Subcutaneous abdominal adipose tissue (tissue), 5 donors: ENCODE data around the gene DLGAP5.

ENCODE experiments used
- H3K27ac ChIP-seq: one replicate; pipeline ENCODE4 v1.7.0; 2013; ENCODE audit warnings: low read depth, mild to moderate bottlenecking, inconsistent platforms, low read length, moderate library complexity
- H3K27me3 ChIP-seq, 5 donors: one replicate each; pipeline ENCODE4 v1.7.0; 2013; ENCODE audit warnings: low read length in 5 of 5, inconsistent platforms in 1 of 5; ENCODE audit not compliant: control insufficient read depth in 5 of 5, insufficient read depth in 4 of 5
- H3K36me3 ChIP-seq, 5 donors: one replicate each; pipeline ENCODE4 v1.7.0; 2013; ENCODE audit warnings: low read length in 5 of 5; ENCODE audit not compliant: control insufficient read depth in 5 of 5, insufficient read depth in 5 of 5
- H3K4me1 ChIP-seq, 5 donors: one replicate each; pipeline ENCODE4 v1.7.0; 2013; ENCODE audit warnings: low read length in 5 of 5, mild to moderate bottlenecking in 3 of 5, moderate library complexity in 1 of 5; ENCODE audit not compliant: control insufficient read depth in 5 of 5, insufficient read depth in 5 of 5
- H3K4me3 ChIP-seq, 5 donors: one replicate each; pipeline ENCODE4 v1.7.0; 2013; ENCODE audit warnings: low read length in 5 of 5, low read depth in 1 of 5
- H3K9ac ChIP-seq, 5 donors: one replicate each; pipeline ENCODE4 v1.7.0; 2013; ENCODE audit warnings: low read length in 5 of 5, mild to moderate bottlenecking in 4 of 5, moderate library complexity in 3 of 5
- H3K9me3 ChIP-seq, 5 donors: one replicate each; pipeline ENCODE4 v1.7.0; 2013; ENCODE audit warnings: low read length in 5 of 5; ENCODE audit not compliant: control insufficient read depth in 5 of 5
- donor health status: healthy.
- donor health status: healthy.
- donor health status: healthy.
- donor health status: healthy.
- donor health status: healthy.

Gene DLGAP5

GRCh38 chr14:55220230-55220629 lies 28.8 kb upstream of the DLGAP5 start:
- no peak overlapping the region for H3K27ac ChIP-seq
- no peaks in the 10 kb centered on the region for H3K27me3 ChIP-seq
- H3K4me1 ChIP-seq, result no peaks in the 10 kb centered on the region
- H3K9me3 ChIP-seq, result no peaks in the 10 kb centered on the region
- no peak overlapping the region for H3K4me3 ChIP-seq
- H3K36me3 ChIP-seq, result no peaks in the 10 kb centered on the region
- no peak overlapping the region for H3K9ac ChIP-seq

- H3K9me3 ChIP-seq, result no peaks in the 10 kb centered on the region
- no peak overlapping the region for H3K9ac ChIP-seq
- H3K27me3 ChIP-seq, result no peaks in the 10 kb centered on the region
- no peaks in the 10 kb centered on the region for H3K36me3 ChIP-seq
- no peak overlapping the region for H3K4me3 ChIP-seq
- H3K4me1 ChIP-seq, result no peaks in the 10 kb centered on the region
- no peak overlapping the region for H3K27ac ChIP-seq
Measured at GRCh38 chr14:55212634-55213033, 21.2 kb upstream of the DLGAP5 start.

- H3K9ac ChIP-seq, result no peak overlapping the region
- H3K9me3 ChIP-seq, result no peaks in the 10 kb centered on the region
- no peaks in the 10 kb centered on the region for H3K27me3 ChIP-seq
Measured at GRCh38 chr14:55207832-55208231, 16.4 kb upstream of the DLGAP5 start.

GRCh38 chr14:55206175-55206693 lies 14.8 kb upstream of the DLGAP5 start:
- no peak overlapping the region for H3K9ac ChIP-seq

More at GRCh38 chr14:55207832-55208231, 16.4 kb upstream of the DLGAP5 start:
- Histone ChIP-seq H3K4me1 (no peaks in the 10 kb centered on the region), H3K36me3 (no peaks in the 10 kb centered on the region), H3K27ac (no peak overlapping the region), H3K4me3 (no peak overlapping the region)

GRCh38 chr14:55201219-55202101 lies 10.1 kb upstream of the DLGAP5 start:
- H3K4me1 ChIP-seq, result no peaks in the 10 kb centered on the region
- no peak overlapping the region for H3K27ac ChIP-seq
- no peaks in the 10 kb centered on the region for H3K9me3 ChIP-seq
- no peaks in the 10 kb centered on the region for H3K36me3 ChIP-seq
- H3K4me3 ChIP-seq, result no peak overlapping the region
- H3K9ac ChIP-seq, result no peak overlapping the region
- no peaks in the 10 kb centered on the region for H3K27me3 ChIP-seq

More at GRCh38 chr14:55206175-55206693, 14.8 kb upstream of the DLGAP5 start:
- Histone ChIP-seq H3K9me3 (no peaks in the 10 kb centered on the region), H3K27ac (no peak overlapping the region), H3K27me3 (no peaks in the 10 kb centered on the region), H3K4me3 (no peak overlapping the region), H3K4me1 (no peaks in the 10 kb centered on the region), H3K36me3 (no peaks in the 10 kb centered on the region)

- Histone ChIP-seq H3K27me3 (no peaks in the 10 kb centered on the region), H3K36me3 (no peaks in the 10 kb centered on the region), H3K4me3 (no peak overlapping the region), H3K4me1 (no peaks in the 10 kb centered on the region), H3K9ac (no peak overlapping the region), H3K9me3 (no peaks in the 10 kb centered on the region), H3K27ac (no peak overlapping the region)
Measured at GRCh38 chr14:55200651-55201050, 9.3 kb upstream of the DLGAP5 start.

- Histone ChIP-seq H3K36me3 (no peaks in the 10 kb centered on the region), H3K9me3 (no peaks in the 10 kb centered on the region), H3K27ac (no peak overlapping the region), H3K4me1 (no peaks in the 10 kb centered on the region), H3K27me3 (no peaks in the 10 kb centered on the region), H3K4me3 (no peak overlapping the region), H3K9ac (no peak overlapping the region)
Measured at GRCh38 chr14:55198749-55199148, 7.4 kb upstream of the DLGAP5 start.

- no peaks in the 10 kb centered on the region for H3K36me3 ChIP-seq
- H3K4me3 ChIP-seq, result no peak overlapping the region
- H3K27me3 ChIP-seq, result no peaks in the 10 kb centered on the region
- H3K9me3 ChIP-seq, result no peaks in the 10 kb centered on the region
- peaks cover 0 to 11% (median 7%) of the 10 kb centered on the region in 5 donors for H3K4me1 ChIP-seq
- no peak overlapping the region for H3K9ac ChIP-seq
- no peak overlapping the region for H3K27ac ChIP-seq
Measured at GRCh38 chr14:55194656-55195355, 3.4 kb upstream of the DLGAP5 start.

GRCh38 chr14:55192054-55192621 lies 753 bp upstream of the DLGAP5 start:
- Histone ChIP-seq H3K27ac (peak overlapping the region; percentile 46), H3K9ac (peak overlapping the region; percentile 16 to 76 (median 40)), H3K9me3 (no peaks in the 10 kb centered on the region), H3K36me3 (no peaks in the 10 kb centered on the region), H3K4me3 (peak overlapping the region; percentile 68 to 85 (median 76)), H3K27me3 (no peaks in the 10 kb centered on the region), H3K4me1 (peaks cover 0 to 11% (median 7%) of the 10 kb centered on the region in 5 donors)

- Histone ChIP-seq H3K4me3 (peak overlapping the region; percentile 68 to 91 (median 76)), H3K27me3 (no peaks in the 10 kb centered on the region), H3K9ac (peak overlapping the region in 2 of 5 donors; percentile 52 to 57)
Measured at GRCh38 chr14:55190906-55191202, 531 bp downstream of the DLGAP5 start.

More at GRCh38 chr14:55190906-55191202, 531 bp downstream of the DLGAP5 start:
- no peaks in the 10 kb centered on the region for H3K36me3 ChIP-seq
- H3K27ac ChIP-seq, result no peak overlapping the region
- H3K9me3 ChIP-seq, result no peaks in the 10 kb centered on the region
- peaks cover 0 to 11% (median 7%) of the 10 kb centered on the region in 5 donors for H3K4me1 ChIP-seq
